ENCODE data around the gene AMBP. TPM values are rescaled to one million over a fixed set of nuclear protein-coding genes. Genes with fewer than 3 reads are reported as not detected.

AMBP gene
- total and polyA plus RNA-seq, 2 of the 13 experiments (the other 11 are each of a cell fraction or from before 2014, with no cell fraction given) = 1,510 to 2,580 TPM

- TF ChIP-seq ZNF839 (CRISPR knock-in tag; IDR thresholded peaks at IDR 0.05; ENCODE audit: borderline replicate concordance) (no peak), NR0B2 (CRISPR knock-in tag; IDR thresholded peaks at IDR 0.05) (peak; percentile 77), NCOA1 (CRISPR knock-in tag; IDR thresholded peaks at IDR 0.05) (peak; percentile 97; the same call in 1 of the 2 replicates), ZNF816 (CRISPR knock-in tag; IDR thresholded peaks at IDR 0.05; ENCODE audit: borderline replicate concordance) (peak; percentile 98), ZNF253 (CRISPR knock-in tag; IDR thresholded peaks at IDR 0.05; ENCODE audit: borderline replicate concordance) (no peak), HOXA9 (CRISPR knock-in tag; IDR thresholded peaks at IDR 0.05; ENCODE audit: borderline replicate concordance) (no peak), ZFP91 (CRISPR knock-in tag; IDR thresholded peaks at IDR 0.05; ENCODE audit: borderline replicate concordance) (peak; percentile 91), MAFF (IDR thresholded peaks at IDR 0.05; ENCODE audit: low read depth, low read length) (peak; percentile 99), RXRB (CRISPR knock-in tag; IDR thresholded peaks at IDR 0.05; ENCODE audit: borderline replicate concordance) (peak; percentile 99), TMF1 (CRISPR knock-in tag; IDR thresholded peaks at IDR 0.05; ENCODE audit: low read depth) (peak; percentile 89), ZNF607 (CRISPR knock-in tag; IDR thresholded peaks at IDR 0.05; ENCODE audit: borderline replicate concordance) (peak; percentile 87; the same call in 1 of the 2 replicates), CSRNP2 (CRISPR knock-in tag; conservative IDR thresholded peaks at IDR 0.05; ENCODE audit: low read depth) (no peak), HDAC1 (CRISPR knock-in tag; IDR thresholded peaks at IDR 0.05) (peak; percentile 99)
- TF ChIP-seq, protein P1, sequence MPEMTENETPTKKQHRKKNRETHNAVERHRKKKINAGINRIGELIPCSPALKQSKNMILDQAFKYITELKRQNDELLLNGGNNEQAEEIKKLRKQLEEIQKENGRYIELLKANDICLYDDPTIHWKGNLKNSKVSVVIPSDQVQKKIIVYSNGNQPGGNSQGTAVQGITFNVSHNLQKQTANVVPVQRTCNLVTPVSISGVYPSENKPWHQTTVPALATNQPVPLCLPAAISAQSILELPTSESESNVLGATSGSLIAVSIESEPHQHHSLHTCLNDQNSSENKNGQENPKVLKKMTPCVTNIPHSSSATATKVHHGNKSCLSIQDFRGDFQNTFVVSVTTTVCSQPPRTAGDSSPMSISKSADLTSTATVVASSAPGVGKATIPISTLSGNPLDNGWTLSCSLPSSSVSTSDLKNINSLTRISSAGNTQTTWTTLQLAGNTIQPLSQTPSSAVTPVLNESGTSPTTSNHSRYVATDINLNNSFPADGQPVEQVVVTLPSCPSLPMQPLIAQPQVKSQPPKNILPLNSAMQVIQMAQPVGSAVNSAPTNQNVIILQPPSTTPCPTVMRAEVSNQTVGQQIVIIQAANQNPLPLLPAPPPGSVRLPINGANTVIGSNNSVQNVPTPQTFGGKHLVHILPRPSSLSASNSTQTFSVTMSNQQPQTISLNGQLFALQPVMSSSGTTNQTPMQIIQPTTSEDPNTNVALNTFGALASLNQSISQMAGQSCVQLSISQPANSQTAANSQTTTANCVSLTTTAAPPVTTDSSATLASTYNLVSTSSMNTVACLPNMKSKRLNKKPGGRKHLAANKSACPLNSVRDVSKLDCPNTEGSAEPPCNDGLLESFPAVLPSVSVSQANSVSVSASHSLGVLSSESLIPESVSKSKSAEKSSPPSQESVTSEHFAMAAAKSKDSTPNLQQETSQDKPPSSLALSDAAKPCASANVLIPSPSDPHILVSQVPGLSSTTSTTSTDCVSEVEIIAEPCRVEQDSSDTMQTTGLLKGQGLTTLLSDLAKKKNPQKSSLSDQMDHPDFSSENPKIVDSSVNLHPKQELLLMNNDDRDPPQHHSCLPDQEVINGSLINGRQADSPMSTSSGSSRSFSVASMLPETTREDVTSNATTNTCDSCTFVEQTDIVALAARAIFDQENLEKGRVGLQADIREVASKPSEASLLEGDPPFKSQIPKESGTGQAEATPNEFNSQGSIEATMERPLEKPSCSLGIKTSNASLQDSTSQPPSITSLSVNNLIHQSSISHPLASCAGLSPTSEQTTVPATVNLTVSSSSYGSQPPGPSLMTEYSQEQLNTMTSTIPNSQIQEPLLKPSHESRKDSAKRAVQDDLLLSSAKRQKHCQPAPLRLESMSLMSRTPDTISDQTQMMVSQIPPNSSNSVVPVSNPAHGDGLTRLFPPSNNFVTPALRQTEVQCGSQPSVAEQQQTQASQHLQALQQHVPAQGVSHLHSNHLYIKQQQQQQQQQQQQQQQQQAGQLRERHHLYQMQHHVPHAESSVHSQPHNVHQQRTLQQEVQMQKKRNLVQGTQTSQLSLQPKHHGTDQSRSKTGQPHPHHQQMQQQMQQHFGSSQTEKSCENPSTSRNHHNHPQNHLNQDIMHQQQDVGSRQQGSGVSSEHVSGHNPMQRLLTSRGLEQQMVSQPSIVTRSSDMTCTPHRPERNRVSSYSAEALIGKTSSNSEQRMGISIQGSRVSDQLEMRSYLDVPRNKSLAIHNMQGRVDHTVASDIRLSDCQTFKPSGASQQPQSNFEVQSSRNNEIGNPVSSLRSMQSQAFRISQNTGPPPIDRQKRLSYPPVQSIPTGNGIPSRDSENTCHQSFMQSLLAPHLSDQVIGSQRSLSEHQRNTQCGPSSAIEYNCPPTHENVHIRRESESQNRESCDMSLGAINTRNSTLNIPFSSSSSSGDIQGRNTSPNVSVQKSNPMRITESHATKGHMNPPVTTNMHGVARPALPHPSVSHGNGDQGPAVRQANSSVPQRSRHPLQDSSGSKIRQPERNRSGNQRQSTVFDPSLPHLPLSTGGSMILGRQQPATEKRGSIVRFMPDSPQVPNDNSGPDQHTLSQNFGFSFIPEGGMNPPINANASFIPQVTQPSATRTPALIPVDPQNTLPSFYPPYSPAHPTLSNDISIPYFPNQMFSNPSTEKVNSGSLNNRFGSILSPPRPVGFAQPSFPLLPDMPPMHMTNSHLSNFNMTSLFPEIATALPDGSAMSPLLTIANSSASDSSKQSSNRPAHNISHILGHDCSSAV (CRISPR knock-in tag; IDR thresholded peaks at IDR 0.05; ENCODE audit: borderline replicate concordance) = no peak
Measured at GRCh38 chr9:114078021-114078780, at the start of gene AMBP (continued).
